Neural cell (in vitro differentiated cells): ENCODE measurements around the gene ZNF583.

Source experiments
- CTCF ChIP-seq: fragments of 450-650 bp; IDR thresholded peaks from 2 replicates; pipeline ENCODE4 v1.5.1; 2014; ENCODE audit warnings: antibody characterized with exemption, mild to moderate bottlenecking, moderate library complexity; ENCODE audit not compliant: poor library complexity, severe bottlenecking
- EP300 ChIP-seq: fragments of 450-650 bp; conservative IDR thresholded peaks from 2 replicates; pipeline ENCODE4 v1.6.1; 2014; ENCODE audit warnings: antibody characterized with exemption, mild to moderate bottlenecking, moderate library complexity; ENCODE audit not compliant: poor library complexity, severe bottlenecking
- EZH2 ChIP-seq: fragments of 200-600, 300-800 bp; shearing (Covaris generic), sonication (generic); IDR thresholded peaks from 2 replicates; pipeline ENCODE4 v1.6.1; 2014; ENCODE audit warnings: antibody characterized with exemption, low read length, borderline replicate concordance, mild to moderate bottlenecking; ENCODE audit not compliant: insufficient read depth, poor library complexity, severe bottlenecking
- RAD21 ChIP-seq: fragments of 450-650 bp; conservative IDR thresholded peaks from 2 replicates; pipeline ENCODE4 v1.6.1; 2014; ENCODE audit warnings: antibody characterized with exemption, mild to moderate bottlenecking, moderate library complexity
- TF ChIP-seq, protein P1 (sequence below): IDR thresholded peaks from 2 replicates; pipeline ENCODE4 v1.6.1; 2012; ENCODE audit warnings: borderline replicate concordance

DNA sequence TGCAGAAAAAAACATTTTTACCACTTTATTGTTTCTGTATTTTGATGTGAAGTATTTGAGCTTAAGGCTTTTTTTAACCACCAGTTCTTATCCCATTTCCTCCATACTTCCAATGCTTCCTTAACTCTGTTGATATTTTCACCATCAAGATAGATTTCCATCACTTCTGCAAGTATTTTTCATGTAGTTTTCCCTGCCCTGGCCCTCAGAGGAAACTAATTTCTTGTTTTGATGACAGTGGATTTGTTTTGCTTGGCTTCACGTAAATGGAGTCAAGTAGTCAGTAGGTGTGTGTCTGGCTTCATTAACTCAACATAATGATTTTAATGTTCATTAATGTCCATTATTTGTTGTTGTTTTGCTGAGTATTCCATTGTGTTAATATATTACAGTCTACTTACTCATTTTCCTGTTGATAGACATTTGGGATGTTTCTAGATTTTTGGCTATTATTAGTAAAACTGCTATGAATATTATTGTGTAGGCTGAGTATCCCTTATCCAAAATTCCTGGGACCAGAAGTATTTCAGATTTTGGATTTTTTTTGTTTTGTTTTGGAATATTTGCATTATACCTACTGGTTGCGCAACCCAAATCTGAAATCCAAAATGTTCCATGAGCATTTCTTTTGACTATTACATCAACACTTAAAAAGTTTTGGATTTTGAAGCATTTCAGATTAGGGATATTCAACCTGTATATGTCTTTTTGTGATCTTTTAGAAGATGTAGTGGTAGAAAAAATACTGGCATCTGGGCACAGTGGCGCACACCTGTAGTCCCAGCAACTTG, 34.1 kb upstream of the ZNF583 start:
- TF ChIP-seq CTCF (no peak), EP300 (no peak), EZH2 (no peak), RAD21 (no peak)
- TF ChIP-seq, protein P1, sequence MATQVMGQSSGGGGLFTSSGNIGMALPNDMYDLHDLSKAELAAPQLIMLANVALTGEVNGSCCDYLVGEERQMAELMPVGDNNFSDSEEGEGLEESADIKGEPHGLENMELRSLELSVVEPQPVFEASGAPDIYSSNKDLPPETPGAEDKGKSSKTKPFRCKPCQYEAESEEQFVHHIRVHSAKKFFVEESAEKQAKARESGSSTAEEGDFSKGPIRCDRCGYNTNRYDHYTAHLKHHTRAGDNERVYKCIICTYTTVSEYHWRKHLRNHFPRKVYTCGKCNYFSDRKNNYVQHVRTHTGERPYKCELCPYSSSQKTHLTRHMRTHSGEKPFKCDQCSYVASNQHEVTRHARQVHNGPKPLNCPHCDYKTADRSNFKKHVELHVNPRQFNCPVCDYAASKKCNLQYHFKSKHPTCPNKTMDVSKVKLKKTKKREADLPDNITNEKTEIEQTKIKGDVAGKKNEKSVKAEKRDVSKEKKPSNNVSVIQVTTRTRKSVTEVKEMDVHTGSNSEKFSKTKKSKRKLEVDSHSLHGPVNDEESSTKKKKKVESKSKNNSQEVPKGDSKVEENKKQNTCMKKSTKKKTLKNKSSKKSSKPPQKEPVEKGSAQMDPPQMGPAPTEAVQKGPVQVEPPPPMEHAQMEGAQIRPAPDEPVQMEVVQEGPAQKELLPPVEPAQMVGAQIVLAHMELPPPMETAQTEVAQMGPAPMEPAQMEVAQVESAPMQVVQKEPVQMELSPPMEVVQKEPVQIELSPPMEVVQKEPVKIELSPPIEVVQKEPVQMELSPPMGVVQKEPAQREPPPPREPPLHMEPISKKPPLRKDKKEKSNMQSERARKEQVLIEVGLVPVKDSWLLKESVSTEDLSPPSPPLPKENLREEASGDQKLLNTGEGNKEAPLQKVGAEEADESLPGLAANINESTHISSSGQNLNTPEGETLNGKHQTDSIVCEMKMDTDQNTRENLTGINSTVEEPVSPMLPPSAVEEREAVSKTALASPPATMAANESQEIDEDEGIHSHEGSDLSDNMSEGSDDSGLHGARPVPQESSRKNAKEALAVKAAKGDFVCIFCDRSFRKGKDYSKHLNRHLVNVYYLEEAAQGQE: no peak
